Activated naive CD4-positive, alpha-beta T cell treated with anti-CD3 and anti-CD28 coated beads for 36 hours (primary cell): ENCODE measurements around the gene AUTS2. TPM values are rescaled to one million over a fixed set of nuclear protein-coding genes. Genes with fewer than 3 reads are reported as not detected.

Experiments
- CTCF ChIA-PET: fragments of 350-600 bp; sonication (Branson Sonifier 250); formaldehyde crosslinking; loops from one replicate; lab custom pipeline; 2021; ENCODE audit warnings: antibody characterized with exemption; lab: Charles Lee
- DNase-seq: peaks from one replicate; pipeline ENCODE4 v3.0.0-alpha.2; 2020
- H3K27ac Mint-ChIP-seq: one replicate; pipeline ENCODE4 v1.8.0; 2021; ENCODE audit warnings: mild to moderate bottlenecking, mixed read lengths
- H3K27me3 Mint-ChIP-seq: one replicate; pipeline ENCODE4 v1.8.0; 2021; ENCODE audit warnings: low read depth, mixed read lengths
- H3K36me3 Mint-ChIP-seq: one replicate; pipeline ENCODE4 v1.8.0; 2021; ENCODE audit warnings: low read depth, mixed read lengths
- H3K4me1 Mint-ChIP-seq: one replicate; pipeline ENCODE4 v1.8.0; 2021; ENCODE audit warnings: low read depth, mixed read lengths
- H3K4me3 Mint-ChIP-seq: one replicate; pipeline ENCODE4 v1.8.0; 2021; ENCODE audit warnings: mild to moderate bottlenecking, moderate library complexity, mixed read lengths
- H3K9me3 Mint-ChIP-seq: one replicate; pipeline ENCODE4 v1.8.0; 2021; ENCODE audit warnings: mixed read lengths
- intact Hi-C: fragments of 100-400 bp; cut with micrococcal nuclease; formaldehyde crosslinking; loops from one replicate; pipeline ENCODE4 v1.15.1; 2023
- total RNA-seq, 2 experiments: library from RNA; stranded (reverse); gene quantifications; one replicate each; pipeline ENCODE4 v1.2.3, GENCODE V29; 2021

Gene AUTS2
- total RNA-seq, 2 experiments from 2014 or later: 0.79 to 1.1 TPM

DNA sequence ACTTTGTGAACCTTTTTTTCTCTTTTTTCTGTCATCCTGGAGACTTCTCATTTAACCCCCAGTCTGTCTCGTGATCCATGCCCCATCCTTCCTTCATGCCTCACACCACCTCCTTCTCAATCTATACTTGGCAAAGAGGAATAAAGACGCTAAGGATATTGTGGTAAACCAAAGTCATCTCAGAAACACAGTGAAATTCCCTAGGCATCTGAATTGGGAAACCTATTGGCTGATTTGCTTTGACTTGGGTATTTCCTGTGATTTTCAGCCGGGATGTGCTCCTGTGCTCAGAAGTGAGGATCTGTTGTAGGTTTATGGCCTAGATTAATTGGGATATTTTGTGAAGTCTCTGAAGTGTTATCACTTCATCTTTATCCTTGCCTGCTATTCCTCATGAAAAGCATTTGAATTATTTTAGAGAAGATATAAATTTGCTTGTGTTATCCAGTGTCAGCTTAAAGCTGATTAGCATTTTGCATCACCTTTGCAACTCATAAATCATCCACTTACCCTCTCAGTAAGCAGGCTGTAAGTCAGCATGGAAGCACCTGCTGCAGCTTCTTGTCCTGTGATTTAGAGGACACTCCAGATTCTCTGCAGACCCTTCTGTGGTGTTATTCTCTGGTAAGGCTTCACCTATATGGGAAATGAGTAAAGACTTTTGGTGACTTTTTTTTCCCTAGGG, 138.0 kb downstream of the AUTS2 start:
- H3K36me3 Mint-ChIP-seq: no peaks in the 10 kb centered on the region
- H3K4me3 Mint-ChIP-seq: no peak overlapping the region
- peaks cover 16% of the 10 kb centered on the region for H3K4me1 Mint-ChIP-seq
- CTCF ChIA-PET: no interaction called here
- no peaks in the 10 kb centered on the region for H3K9me3 Mint-ChIP-seq
- H3K27ac Mint-ChIP-seq: no peak overlapping the region
- H3K27me3 Mint-ChIP-seq: peaks cover 5% of the 10 kb centered on the region
- DNase-seq: no peak
- intact Hi-C loops: loop anchor here (5.0 kb wide), 1 partner anchor 134 kb away; no protein-coding TSS in a partner anchor

DNA sequence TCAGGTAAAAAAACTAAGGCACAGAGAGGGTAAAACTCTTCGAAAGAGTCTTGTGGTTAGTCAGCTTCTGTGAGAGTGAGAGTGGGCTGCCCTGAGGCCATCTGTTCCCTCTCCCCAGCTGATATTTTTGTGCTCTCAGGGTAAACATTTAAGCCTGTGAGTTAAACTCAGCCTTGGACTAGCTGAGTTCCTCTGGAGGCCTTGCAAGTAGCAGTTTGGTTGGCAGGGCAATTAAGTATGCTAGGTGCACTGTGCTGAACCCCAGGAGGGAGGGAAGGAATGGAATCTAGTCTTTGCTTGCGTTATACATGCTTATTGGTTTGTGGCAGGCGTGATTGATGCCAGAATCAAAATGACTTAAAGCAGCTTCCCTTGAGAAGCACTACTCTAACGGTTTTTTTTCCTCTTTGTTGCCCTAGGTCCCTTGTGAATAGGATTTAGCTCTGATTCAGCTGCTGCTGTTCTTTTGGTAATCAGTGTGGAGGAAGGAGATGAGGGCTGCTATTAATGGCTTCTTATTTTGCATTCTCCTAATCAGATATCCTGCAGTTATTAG, 140.2 kb downstream of the AUTS2 start:
- CTCF ChIA-PET: interaction anchor here (0.6 kb wide), 1 partner anchor 298 kb away, joined by 6 read pairs; no protein-coding TSS in a partner anchor
- peaks cover 16% of the 10 kb centered on the region for H3K4me1 Mint-ChIP-seq
- H3K27ac Mint-ChIP-seq: no peak overlapping the region
- H3K36me3 Mint-ChIP-seq: no peaks in the 10 kb centered on the region
- no peaks in the 10 kb centered on the region for H3K9me3 Mint-ChIP-seq
- no peak overlapping the region for H3K4me3 Mint-ChIP-seq
- intact Hi-C loops: loop anchor here (5.0 kb wide), 1 partner anchor 136 kb away; no protein-coding TSS in a partner anchor
- H3K27me3 Mint-ChIP-seq: peaks cover 5% of the 10 kb centered on the region
- DNase-seq: no peak

- H3K27me3 Mint-ChIP-seq: peaks cover 5% of the 10 kb centered on the region
- CTCF ChIA-PET: interaction anchor here (0.6 to 0.7 kb wide), 2 partner anchors 12 to 299 kb away, joined by 3 to 6 read pairs; no protein-coding TSS in a partner anchor
- DNase-seq: peak; percentile 66
- intact Hi-C loops: loop anchor here (5.0 kb wide), 1 partner anchor 137 kb away; no protein-coding TSS in a partner anchor
- H3K4me3 Mint-ChIP-seq: no peak overlapping the region
- H3K36me3 Mint-ChIP-seq: no peaks in the 10 kb centered on the region
- H3K27ac Mint-ChIP-seq: no peak overlapping the region
- no peaks in the 10 kb centered on the region for H3K9me3 Mint-ChIP-seq
- H3K4me1 Mint-ChIP-seq: peaks cover 16% of the 10 kb centered on the region
Observed at GRCh38 chr7:69739190-69739589, 140.9 kb downstream of the AUTS2 start.

DNA sequence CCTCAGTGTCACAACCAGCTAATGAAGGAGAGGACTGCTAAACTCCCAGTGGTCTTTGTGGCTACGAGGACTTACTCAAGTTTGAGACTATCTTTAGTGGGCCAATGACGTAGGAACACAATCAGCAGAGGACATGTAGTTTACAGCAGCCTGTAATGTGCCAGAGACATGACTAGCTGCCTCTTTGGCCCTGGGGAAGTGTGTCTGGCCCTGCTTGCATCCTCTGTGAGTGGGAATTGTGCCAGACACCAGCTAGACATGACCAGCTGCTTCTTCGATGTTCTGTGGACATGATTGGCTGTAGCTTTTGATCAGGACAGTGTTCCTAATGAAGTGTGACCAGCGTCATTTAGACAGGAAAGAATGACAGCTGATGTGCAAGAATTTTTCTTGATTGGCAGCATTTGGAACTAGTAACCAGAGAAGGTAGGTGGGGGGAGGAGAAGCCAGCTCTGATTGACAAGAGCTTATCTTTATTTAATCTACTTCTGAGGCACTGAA, 141.7 kb downstream of the AUTS2 start:
- DNase-seq: no peak
- Mint-ChIP-seq H3K9me3 (no peaks in the 10 kb centered on the region), H3K27me3 (peaks cover 5% of the 10 kb centered on the region), H3K27ac (no peak overlapping the region), H3K36me3 (no peaks in the 10 kb centered on the region), H3K4me3 (no peak overlapping the region), H3K4me1 (peaks cover 16% of the 10 kb centered on the region)
- intact Hi-C loops: loop anchor here (5.0 kb wide), 1 partner anchor 138 kb away; no protein-coding TSS in a partner anchor
- CTCF ChIA-PET: interaction anchor here (0.7 kb wide), 1 partner anchor 13 kb away, joined by 3 read pairs; no protein-coding TSS in a partner anchor

DNA sequence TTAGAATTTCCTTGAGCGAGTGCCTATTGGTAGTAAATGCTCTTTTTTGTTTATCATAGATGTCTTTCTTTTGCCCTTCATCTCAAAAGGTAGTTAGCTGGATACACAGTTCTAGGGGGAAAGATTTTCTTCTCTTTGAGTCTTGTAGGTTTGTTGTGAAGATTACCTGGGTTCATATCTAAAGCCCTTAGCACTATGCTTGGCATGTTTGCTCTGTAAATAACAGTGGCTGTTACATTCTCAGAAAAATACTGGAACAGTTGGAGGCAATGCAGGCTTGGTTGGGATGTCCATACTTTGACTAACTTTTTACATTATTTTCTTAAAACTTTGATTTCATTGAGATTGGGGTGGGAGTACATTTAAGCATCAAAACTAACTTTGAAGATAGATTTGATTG, 144.0 kb downstream of the AUTS2 start:
- no peak for DNase-seq
- Mint-ChIP-seq H3K4me3 (no peak overlapping the region), H3K27ac (no peak overlapping the region), H3K36me3 (no peaks in the 10 kb centered on the region), H3K27me3 (peaks cover 5% of the 10 kb centered on the region), H3K9me3 (no peaks in the 10 kb centered on the region), H3K4me1 (peaks cover 16% of the 10 kb centered on the region)
- CTCF ChIA-PET: no interaction called here
- intact Hi-C loops: no loop called here

DNA sequence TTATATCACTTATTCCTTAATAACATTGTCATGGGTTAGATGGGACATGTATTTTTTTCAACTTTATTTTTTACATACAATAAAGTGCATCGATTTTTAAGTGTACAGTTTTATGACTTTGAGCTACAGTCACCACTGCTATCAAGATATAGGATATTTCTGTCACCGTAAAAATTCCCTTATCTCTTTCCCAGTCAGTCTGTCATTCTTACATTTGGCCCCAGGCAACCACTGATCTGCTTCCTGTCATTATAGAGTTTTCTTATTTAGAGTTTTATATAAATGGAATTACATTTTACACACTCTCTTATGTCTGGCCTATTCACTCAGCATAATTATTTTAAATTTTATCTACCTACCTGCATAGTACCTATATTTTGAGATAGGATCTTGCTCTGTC, 145.2 kb downstream of the AUTS2 start:
- Mint-ChIP-seq H3K27ac (no peak overlapping the region), H3K4me3 (no peak overlapping the region), H3K27me3 (peaks cover 2% of the 10 kb centered on the region), H3K36me3 (no peaks in the 10 kb centered on the region), H3K9me3 (no peaks in the 10 kb centered on the region), H3K4me1 (peaks cover 15% of the 10 kb centered on the region)
- CTCF ChIA-PET: no interaction called here
- intact Hi-C loops: no loop called here
- DNase-seq: no peak

GRCh38 chr7:69744026-69744425, 145.8 kb downstream of the AUTS2 start:
- Mint-ChIP-seq H3K9me3 (no peaks in the 10 kb centered on the region), H3K27ac (no peak overlapping the region), H3K4me3 (no peak overlapping the region), H3K27me3 (peaks cover 2% of the 10 kb centered on the region), H3K36me3 (no peaks in the 10 kb centered on the region), H3K4me1 (peaks cover 9% of the 10 kb centered on the region)
- CTCF ChIA-PET: no interaction called here
- intact Hi-C loops: no loop called here
- DNase-seq: no peak

GRCh38 chr7:69746383-69746782, 148.1 kb downstream of the AUTS2 start:
- H3K4me3 Mint-ChIP-seq: no peak overlapping the region
- CTCF ChIA-PET: no interaction called here
- intact Hi-C loops: no loop called here
- H3K36me3 Mint-ChIP-seq: no peaks in the 10 kb centered on the region
- no peaks in the 10 kb centered on the region for H3K9me3 Mint-ChIP-seq
- peaks cover 2% of the 10 kb centered on the region for H3K27me3 Mint-ChIP-seq
- DNase-seq: no peak
- no peaks in the 10 kb centered on the region for H3K4me1 Mint-ChIP-seq
- no peak overlapping the region for H3K27ac Mint-ChIP-seq

DNA sequence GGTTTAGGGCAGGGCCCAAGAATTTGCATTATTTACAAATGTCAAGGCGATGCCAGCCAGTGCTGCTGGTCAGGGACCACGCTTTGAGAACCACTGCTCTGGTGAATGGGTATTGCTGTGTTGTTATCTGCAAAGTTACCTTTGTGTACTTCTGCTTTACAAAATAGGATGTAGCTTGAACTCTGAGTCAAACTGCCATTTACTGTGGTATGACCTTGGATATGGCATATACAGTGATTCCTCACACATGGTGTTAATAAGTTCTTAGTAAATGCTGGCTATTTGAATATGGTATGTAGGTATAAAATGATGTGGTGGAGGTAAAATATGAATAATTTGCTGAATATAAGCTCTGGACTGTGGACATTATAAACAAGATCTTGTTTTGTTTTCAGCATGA, 148.9 kb downstream of the AUTS2 start:
- Mint-ChIP-seq H3K4me1 (no peaks in the 10 kb centered on the region), H3K27ac (no peak overlapping the region), H3K36me3 (no peaks in the 10 kb centered on the region), H3K27me3 (peaks cover 2% of the 10 kb centered on the region), H3K9me3 (no peaks in the 10 kb centered on the region), H3K4me3 (no peak overlapping the region)
- CTCF ChIA-PET: no interaction called here
- DNase-seq: no peak
- intact Hi-C loops: no loop called here

DNA sequence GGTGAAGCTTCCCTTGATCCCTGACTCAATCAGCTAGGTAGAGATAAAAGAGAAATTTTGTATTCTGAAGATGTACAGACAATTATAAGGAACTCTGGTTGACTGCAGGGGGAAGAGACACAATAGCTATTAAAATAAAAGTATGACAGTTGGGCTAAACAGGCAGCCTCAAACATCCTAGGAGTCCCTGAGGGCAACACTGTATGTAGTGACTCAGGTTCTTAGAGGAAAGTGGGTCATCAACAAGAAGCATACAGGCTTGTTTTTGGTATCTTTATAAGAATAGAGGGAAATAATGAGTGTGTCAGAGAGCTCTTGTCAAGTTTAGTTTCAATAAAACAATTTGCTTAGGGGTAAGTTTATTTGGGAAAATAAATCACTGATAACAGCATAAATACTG, 150.3 kb downstream of the AUTS2 start:
- H3K9me3 Mint-ChIP-seq: no peaks in the 10 kb centered on the region
- CTCF ChIA-PET: interaction anchor here (1.0 kb wide), 1 partner anchor 10 kb away, joined by 4 read pairs; no protein-coding TSS in a partner anchor

GRCh38 chr7:69749372-69749979, 151.2 kb downstream of the AUTS2 start:
- Mint-ChIP-seq H3K4me3 (no peak overlapping the region), H3K27ac (no peak overlapping the region), H3K4me1 (peaks cover 3% of the 10 kb centered on the region), H3K36me3 (no peaks in the 10 kb centered on the region), H3K27me3 (peaks cover 2% of the 10 kb centered on the region), H3K9me3 (no peaks in the 10 kb centered on the region)
- no peak for DNase-seq
- CTCF ChIA-PET: no interaction called here
- intact Hi-C loops: no loop called here

More for the DNA sequence above, 150.3 kb downstream of the AUTS2 start:
- peaks cover 2% of the 10 kb centered on the region for H3K27me3 Mint-ChIP-seq
- no peaks in the 10 kb centered on the region for H3K4me1 Mint-ChIP-seq
- intact Hi-C loops: no loop called here
- no peak overlapping the region for H3K4me3 Mint-ChIP-seq
- DNase-seq: no peak
- H3K36me3 Mint-ChIP-seq: no peaks in the 10 kb centered on the region
- no peak overlapping the region for H3K27ac Mint-ChIP-seq

DNA sequence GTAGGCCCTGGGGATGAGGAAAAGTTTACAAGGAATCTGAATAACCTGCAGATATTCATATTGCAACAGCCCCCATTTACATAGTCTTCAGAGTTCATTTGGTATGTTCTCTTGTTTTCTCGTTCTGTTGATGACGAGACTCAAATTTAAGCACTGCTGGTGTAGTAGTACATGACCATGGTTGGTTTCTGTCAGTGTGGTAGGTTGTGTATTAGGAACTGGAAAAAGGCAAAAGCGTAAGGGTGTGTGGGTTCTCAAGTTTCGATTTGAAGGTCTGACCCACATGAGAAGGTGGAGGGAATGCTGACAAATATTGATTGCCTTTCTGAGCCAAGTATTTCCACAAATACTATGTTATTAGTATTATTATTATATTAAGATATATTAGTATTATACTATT, 151.7 kb downstream of the AUTS2 start:
- Mint-ChIP-seq H3K4me3 (no peak overlapping the region), H3K4me1 (peaks cover 4% of the 10 kb centered on the region), H3K27ac (no peak overlapping the region), H3K9me3 (no peaks in the 10 kb centered on the region), H3K36me3 (no peaks in the 10 kb centered on the region), H3K27me3 (peaks cover 2% of the 10 kb centered on the region)
- CTCF ChIA-PET: no interaction called here
- intact Hi-C loops: no loop called here
- DNase-seq: no peak
